Omental fat pad (tissue), 4 donors: Measurements from ENCODE around the gene ATRNL1. TPM values are rescaled to one million over a fixed set of nuclear protein-coding genes. Genes with fewer than 3 reads are reported as not detected.
A peak's percentile ranks its signal among the peaks of the same experiment; 100 is the strongest.

Source experiments
- ATAC-seq: fragments of 150-250 bp; one replicate; pipeline ENCODE4 v1.9.1; 2016; ENCODE audit warnings: mild to moderate bottlenecking, moderate library complexity; ENCODE audit not compliant: low FRiP score
- DNase-seq: peaks from one replicate; pipeline ENCODE4 v3.0.0-alpha.2; 2019; ENCODE audit warnings: low spot score
- CTCF ChIP-seq, 3 donors: fragments of 450-650 bp; IDR thresholded peaks; one replicate each; pipeline ENCODE4 v1.5.1; 2016 to 2017; ENCODE audit warnings: antibody characterized with exemption in 3 of 3, mild to moderate bottlenecking in 3 of 3, moderate library complexity in 2 of 3
- total RNA-seq, 4 donors: library from RNA; depleted of rRNA; stranded (reverse); fragments of >200 nt; gene quantifications; one replicate each; pipeline ENCODE4 v1.1.0, GENCODE V29; 2016

Gene ATRNL1
- total RNA-seq, 4 donors from 2014 or later: 2.5 to 19.0 (median 4.6) TPM

- TF ChIP-seq CTCF (IDR thresholded peaks at IDR 0.05): no peak
- peak; percentile 24 for ATAC-seq
- no peak for DNase-seq
These were observed 736.5 kb downstream of the ATRNL1 start for GRCh38 chr10:115829521-115830205.

- ATAC-seq: no peak
- no peak for DNase-seq
- TF ChIP-seq CTCF (IDR thresholded peaks at IDR 0.05): no peak
These were observed 737.3 kb downstream of the ATRNL1 start for GRCh38 chr10:115830265-115830970.

GRCh38 chr10:115831016-115831415 is 737.9 kb downstream of the ATRNL1 start:
- ATAC-seq (no peak), DNase-seq (no peak)
- TF ChIP-seq CTCF (IDR thresholded peaks at IDR 0.05): no peak

- no peak for ATAC-seq
- TF ChIP-seq CTCF (IDR thresholded peaks at IDR 0.05): no peak
- DNase-seq: no peak
These were observed 740.0 kb downstream of the ATRNL1 start for GRCh38 chr10:115833119-115833518.

- DNase-seq: no peak
- no peak for TF ChIP-seq CTCF (IDR thresholded peaks at IDR 0.05)
- ATAC-seq: peak; percentile 88
These were observed 751.4 kb downstream of the ATRNL1 start for GRCh38 chr10:115844591-115844990.

GRCh38 chr10:115845921-115846320 is 752.8 kb downstream of the ATRNL1 start:
- DNase-seq: no peak
- no peak for TF ChIP-seq CTCF (IDR thresholded peaks at IDR 0.05)
- ATAC-seq: no peak

GRCh38 chr10:115846528-115846927 is 753.4 kb downstream of the ATRNL1 start:
- ATAC-seq: no peak
- no peak for TF ChIP-seq CTCF (IDR thresholded peaks at IDR 0.05)
- DNase-seq: no peak
